GM19035 (cell line): ENCODE results near the gene MAD1L1.
"Not testable (repeated sequence)": the region's sequence is repeated elsewhere in the genome, so short reads cannot be mapped to it uniquely, and the experiment has no call there.

ENCODE experiments used
- ATAC-seq: cut with Tn5 transposase; IDR thresholded peaks from one replicate; pipeline ENCODE4 v1.9.1; 2021; ENCODE audit not compliant: unreplicated experiment

MAD1L1 gene

DNA sequence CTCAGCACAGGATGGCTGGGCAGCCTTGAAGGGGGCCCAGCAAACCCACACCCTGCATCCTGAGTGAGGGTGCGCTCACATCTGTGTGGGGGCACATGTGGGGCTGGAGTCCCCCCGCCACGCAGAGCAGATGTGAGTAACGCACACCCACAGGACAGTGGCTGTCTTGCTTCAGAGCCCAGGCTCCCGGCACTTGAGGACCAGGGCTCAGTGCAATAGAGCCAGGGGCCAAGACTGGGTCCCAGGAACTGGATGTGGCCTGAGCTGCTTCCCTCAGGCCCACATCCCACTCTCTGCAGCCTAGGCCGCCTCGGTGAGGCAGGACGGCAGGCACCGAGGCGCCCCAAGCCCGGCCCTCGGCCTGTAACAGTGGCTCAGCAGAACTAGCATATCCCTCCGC is 159.9 kb downstream of the MAD1L1 start:
- ATAC-seq: no peak

DNA sequence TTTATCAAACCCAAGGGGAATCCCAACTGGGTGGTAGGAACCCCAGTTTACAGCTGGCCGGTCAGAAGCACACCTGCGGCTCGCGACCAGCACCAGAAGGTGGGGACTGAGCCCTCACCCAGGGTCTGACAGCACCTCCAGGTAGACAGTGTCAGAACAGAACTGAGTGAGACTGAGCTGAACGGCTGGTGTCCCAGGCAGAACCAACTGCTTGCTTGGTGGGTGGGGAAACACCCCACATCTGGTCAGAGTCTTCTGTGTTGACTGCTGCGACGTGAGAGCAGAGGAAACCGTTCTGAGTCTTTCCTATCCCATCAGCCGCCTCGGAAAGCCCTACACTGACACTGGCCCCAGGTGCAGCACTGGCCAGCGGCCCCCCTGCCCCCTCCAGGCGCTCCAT is 160.7 kb downstream of the MAD1L1 start:
- ATAC-seq: peak; percentile 80

DNA sequence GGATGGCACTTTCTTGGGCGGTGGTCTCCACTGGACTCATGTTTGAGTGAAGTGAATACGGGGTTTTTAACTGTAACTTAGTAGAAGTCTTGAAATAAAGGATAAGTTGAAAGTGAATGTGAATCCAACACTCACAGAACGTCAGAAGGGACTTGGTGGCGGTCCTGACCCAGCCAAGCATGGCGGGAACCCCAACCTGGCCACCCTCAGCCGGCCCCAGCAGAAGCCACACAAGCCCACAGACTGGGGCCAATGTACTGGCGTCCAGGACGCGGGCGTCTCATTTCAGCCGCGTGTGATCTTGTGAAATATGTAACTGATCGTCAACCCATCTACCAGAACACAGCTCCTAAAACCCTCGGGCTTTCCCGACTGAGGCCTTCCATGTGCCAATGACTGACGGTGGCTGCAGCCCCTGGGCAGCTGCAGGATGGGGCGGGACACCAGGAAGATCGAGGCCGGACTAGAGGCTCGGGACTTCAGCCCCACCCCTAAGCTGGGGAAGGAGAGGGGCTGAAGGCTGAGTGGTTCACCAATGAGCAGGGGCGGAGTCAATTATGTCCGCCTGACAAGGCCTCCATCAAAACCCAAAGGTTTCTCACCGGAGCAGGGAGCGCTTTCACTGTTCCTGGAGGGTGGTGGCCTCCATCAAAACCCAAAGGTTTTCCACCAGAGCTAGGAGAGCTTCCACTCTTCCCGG is 161.5 kb downstream of the MAD1L1 start:
- no peak for ATAC-seq

DNA sequence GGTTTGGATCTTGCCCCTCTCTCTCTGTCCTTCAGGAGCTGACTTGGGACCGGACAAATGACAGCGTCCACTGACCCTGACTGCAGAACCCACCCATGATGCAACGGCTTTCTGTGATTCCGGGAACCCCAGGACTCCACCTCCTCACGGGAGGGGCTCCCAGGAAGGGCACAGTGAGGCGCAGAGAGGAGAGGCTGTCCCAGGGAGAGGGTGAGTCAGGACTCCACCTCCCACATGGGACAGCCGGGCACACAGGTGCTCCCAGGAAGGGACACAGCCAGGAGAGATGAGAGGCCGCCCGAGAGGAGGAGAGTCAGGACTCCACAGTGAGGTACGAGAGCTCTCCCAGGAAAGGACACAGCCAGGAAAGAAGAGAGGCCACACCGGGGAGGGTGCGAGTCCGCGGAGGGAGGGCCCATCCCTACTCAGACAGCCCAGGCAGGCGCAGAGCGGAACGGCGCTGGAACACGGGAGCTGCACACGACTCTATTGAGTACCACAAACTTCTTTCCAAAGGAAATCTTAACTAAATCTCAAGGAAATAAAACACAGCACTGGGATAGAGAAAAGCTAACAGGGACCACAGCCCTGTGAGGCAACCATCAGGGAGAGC is 162.5 kb downstream of the MAD1L1 start:
- ATAC-seq: no peak

DNA sequence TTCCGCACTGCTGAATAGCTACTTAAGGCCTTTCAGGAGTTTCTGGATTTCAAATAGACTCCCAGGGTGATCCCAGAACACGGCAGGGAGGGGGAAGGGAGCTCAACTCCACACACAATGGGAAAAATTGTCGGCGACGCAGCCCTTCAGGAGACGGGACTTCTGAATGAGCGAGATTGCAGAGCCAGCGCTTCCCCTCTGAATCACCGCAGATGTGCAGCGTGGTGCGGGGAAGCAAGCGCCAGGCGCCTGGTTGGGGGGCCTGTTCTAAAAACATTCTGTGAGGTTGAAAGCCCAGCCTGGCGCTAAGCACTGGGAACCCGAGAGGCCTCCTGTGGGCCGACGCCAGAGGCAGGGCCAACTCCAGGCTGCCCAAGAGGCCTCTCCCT is 163.3 kb downstream of the MAD1L1 start:
- no peak for ATAC-seq

DNA sequence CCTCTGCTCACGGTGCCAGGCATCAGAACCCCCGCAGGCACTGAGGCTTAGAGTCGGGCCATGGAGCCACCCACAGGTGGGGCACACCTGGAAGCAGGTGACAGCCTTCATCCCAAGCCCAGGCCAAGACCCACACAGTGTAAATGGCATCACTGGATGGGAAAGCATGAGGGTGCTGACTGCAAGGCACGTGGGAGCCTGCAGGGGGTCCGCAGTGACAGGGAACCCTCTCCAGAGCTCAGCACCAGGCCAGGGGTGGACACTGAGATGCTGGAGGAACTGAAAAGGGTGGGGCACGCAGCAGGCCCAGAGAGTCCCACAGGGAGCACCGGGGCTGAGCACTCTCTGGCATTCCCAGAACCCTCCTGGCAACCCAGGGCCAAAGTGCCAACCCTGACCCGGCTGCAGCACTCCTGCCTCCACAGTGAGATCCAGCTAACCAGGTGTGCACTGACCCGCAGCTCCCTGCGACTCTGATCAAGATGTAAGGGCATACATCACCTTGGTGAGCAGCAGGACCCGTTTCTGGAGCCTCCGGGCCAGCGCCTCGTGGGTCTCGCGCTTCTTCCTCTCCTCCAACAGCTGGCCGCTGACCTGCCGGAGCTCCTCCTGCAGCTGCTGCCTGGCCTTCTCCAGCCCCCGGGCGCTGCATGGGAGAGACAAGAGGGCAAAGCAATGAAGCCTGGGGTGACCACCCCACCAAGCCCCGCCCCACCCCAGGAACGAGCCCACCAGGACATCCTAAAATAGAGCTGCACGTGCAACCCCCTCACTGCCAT is 163.9 kb downstream of the MAD1L1 start:
- no peak for ATAC-seq

DNA sequence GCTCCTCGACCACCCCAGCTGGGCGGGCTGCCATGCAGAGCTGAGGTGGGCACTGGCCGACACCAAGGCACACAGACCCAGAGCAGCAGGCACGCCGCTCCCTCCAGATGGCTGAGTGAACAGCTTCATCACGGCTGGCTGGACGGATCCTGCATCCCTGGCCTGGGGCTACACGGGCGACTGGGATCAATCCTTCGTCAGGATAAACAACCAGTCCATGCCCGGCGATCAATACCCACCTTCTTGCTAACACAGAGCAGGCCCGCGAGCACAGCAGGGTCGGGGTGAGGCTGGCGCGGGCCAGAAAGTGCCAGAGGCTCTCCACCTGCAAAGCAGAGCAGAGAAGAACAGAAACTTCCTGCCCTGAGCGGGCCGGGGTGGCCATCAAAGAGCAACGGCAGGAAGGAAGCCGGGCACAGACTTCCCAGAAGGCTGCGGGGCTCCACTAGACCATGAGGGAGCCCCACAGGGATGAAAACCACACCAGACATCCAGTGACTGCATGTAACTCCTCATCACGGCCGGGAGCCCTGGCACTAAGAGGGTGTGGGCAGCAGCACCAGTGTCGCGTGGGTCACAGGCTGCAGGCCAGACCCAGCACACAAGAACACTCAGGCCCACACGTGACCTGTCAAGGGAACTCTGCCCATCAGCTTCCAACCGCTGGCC is 166.4 kb downstream of the MAD1L1 start:
- ATAC-seq: no peak

DNA sequence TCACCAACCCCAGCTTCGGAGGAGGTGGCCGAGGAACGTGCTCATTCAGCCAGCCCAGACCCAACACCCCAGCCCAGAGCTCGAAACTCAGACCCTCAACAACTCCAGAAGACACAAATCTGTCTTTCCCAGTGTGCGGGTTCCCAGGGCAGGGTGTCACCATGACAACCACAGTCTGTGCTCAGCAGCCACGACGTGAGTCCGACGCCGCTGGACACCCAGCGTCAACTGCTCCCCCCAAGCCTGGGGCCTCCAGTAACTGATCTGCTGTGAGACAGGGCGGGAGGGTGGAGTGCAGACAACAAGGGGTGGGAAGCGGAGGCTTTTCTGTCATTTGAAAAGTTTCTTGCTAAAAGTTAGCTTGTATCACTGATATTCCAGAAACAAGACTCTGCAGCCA is 167.2 kb downstream of the MAD1L1 start:
- ATAC-seq: no peak

DNA sequence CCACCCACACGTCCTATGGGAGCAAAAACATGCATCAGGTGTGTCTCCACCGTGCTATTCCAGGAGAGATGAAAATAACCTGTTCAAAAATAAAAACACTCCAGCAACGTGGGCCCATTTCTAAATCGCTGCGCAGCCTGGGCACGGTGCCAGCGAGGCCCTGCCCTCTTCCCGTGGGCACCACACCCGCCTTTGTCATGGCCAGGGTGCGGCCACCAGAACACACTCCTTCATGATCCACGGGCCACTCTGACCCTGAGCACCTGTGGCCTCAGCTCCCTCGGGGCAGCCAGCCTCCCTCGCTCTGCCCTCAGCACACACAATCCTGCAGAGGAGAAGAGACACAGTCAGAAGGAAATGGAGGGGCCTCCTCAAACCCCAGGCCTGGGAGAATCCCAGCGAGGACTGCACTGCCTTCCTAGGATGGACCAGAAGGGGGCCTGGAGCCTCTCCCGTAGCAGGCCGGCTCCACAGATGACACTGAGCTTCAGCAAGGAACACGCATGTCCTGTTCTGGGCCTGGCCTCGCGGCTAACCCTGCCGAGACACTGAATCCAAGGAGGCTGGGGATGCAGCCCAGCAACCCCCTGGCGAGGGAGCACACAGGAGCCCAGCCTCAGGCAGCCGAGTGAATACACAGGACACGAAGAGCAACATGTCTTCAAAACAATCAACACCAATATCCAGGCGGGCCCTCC is 169.0 kb downstream of the MAD1L1 start:
- no peak for ATAC-seq

DNA sequence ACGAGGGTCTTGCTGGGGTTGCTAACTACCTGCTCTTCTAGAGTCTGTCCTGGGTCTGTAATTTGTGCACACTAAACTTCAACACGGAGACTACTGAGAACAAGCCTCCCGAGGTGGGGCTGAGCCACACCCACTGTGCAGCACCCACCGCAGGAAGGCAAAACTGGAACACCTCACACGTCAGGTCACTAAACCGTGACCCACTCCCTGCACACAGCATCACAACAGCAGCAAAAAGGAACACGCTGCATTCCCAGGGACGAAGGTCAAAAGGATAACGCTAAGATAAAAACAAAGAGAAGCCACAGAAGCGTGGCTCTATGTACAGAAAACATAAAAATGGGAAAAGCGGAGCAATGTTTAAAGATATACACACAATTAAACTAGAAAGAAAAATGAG is 170.1 kb downstream of the MAD1L1 start:
- no peak for ATAC-seq

DNA sequence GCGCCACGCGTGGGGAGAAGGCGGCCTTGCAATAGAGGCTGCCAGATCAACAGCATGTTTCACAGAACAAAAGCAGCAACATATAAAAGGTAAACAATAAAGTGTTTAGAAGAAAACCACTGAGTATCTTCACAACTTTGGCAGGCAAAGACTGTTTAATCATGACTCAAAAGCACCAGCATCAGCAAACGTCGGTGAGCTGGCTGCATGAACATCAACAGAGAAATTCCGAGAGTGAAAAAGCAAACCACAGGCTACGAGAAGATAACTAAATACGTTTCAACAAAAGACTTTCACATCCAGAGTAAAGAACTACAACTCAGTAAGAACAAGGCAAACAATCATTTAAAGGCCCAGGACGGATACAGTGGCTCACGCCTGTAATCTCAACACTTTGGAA is 172.0 kb downstream of the MAD1L1 start:
- ATAC-seq: no peak

DNA sequence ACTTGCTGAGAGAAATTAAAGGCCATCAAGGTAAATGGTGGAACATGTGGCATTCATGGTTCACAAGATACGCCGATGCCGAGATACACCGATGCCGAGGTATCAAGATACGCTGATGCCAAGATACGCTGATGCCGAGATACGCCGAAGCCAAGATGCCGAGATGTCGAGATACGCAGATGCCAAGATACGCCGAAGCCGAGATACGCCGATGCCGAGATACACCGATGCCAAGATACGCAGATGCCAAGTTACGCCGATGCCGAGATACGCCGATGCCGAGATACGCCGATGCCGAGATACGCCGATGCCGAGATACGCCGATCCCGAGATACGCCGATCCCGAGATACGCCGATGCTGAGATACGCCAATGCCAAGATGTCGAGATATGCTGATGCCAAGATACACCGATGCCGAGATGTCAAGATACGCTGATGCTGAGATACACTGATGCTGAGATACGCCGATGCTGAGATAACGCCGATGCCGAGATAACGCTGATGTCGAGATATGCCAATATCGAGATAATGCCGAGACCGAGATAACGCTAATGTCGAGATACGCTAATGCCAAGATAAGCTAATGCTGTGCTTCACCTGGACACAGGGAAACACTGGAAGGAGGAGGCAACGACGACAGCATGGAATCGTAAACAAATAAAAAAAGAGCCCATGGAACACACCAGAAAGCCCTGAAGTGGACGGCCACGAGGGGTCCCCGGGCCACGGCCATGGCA is 172.6 kb downstream of the MAD1L1 start:
- ATAC-seq: no peak

DNA sequence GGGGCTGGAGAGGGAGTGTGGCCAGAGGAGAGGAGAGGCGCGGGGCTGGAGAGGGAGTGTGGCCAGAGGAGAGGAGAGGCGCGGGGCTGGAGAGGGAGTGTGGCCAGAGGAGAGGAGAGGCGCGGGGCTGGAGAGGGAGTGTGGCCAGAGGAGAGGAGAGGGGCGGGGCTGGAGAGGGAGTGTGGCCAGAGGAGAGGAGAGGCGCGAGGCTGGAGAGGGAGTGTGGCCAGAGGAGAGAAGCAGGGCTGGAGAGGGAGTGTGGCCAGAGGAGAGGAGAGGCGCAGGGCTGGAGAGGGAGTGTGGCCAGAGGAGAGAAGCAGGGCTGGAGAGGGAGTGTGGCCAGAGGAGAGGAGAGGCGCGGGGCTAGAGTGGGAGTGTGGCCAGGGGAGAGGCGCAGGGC is 174.5 kb downstream of the MAD1L1 start:
- not testable (repeated sequence) for ATAC-seq

DNA sequence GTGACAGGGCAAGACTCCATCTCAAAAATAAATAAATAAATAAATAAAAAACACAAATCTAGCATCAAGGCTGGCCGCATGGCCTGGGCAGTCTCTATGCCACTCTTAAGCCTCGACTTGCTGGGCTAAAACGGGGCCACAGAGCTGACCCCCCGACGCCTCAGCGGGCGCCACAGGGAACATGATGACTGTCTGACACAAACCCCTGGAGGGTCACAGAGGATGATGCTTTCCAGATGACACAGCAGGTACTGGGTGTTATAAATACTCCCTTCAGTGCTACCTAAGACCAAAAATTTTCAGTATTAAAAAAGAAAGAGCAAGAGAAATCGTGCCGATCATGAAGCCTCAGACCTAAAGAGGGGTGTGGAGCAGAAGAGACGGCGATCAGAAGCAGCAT is 176.8 kb downstream of the MAD1L1 start:
- ATAC-seq: no peak

DNA sequence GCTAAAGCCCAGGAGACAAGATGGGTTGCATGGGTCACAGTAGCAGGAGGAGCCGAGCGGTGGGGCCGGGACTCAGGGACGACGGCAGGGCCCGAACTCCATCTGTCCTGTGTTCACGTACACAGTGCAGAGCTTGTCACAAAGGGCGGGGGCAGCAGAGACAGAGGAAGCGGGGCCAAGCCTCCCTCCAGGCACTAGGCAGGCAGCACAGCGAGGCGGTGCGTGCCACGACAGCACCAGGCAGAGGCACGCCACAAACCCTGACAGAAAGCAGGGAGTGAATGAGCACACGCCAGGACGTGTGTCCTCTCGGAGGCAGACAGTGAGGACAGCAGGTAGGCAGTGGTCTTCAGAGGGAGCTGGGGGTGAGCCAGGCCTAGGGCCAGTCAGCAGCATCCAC is 177.8 kb downstream of the MAD1L1 start:
- no peak for ATAC-seq

DNA sequence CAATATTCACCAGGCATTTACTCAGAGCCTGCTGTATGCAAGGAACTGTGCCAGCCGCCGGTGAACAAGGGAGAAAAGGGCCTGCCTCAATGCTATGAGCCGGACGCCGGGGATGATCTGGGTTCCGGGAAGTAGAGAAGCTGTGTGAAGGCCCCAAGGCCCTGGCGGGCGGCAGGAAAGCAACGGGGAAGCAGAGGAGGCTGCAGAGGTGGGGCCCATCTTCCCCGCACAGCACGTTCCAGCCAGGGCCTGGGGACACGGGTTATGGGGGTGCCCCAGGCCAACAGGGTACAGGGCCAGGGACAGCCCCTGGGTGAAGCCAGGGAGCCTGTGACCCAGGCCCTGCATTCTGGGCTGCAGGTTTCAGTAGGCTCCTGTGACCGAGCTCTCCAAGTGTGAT is 179.3 kb downstream of the MAD1L1 start:
- no peak for ATAC-seq

DNA sequence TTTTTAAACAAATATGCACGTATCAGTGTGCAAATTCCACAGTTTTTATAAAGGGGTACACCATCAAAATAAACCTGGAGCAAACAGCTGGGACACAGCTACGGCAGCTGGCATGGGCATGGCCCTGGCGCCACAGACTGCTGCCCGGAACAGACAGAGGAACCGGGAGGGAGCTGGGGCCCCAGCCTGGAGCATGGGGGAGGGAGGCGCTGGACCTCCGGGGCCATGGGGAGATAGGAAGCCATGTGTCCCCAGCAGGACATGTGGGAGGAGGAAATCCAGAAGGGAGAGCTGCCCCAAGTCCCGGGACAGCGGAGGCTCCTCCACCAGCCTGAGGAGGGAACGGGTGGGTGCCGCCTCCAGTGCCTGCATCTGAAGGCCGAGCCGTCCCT is 180.1 kb downstream of the MAD1L1 start:
- ATAC-seq: no peak

DNA sequence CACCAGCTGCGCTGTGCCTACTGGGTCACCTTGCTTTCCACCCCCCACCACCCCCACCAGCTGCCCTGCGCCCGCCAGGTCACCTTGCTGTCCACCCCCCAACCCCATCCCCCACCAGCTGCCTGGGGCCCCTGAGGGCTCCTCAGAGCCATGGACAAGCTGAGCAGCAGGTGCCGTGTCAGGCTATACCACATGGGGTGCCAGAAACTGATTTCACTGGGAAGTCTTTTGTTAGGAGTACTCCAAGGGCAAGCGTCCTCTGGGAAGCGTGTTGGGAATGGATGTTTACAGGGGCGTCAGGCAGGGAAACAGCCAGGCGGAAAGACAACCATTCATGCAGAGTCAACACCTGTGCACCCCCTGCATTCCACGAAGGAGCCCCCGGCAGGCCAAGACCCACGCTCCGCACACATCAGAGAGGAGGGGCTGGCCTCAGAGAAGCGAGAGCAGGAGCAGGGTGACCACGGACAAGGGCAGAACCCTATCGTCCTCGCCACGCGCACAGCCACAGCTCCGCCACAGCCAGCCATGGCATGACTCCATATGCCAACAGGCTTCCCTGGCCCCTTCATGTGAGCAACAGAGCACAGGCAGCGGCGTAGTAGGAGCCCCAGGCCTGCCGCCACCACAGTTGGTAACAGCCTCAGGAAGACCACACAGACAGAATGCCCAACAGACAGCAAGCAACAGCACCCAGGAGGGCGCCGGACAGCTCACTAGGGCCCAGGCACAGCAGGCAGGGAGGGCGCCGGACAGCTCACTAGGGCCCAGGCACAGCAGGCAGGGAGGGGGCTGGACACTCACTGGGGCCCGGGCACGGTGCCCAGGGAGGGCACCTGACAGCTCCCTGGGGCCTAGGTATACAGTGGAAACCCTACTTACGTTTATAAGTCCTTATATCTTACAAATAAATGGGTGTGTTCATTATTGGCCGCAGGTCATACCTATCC is 180.8 kb downstream of the MAD1L1 start:
- no peak for ATAC-seq

DNA sequence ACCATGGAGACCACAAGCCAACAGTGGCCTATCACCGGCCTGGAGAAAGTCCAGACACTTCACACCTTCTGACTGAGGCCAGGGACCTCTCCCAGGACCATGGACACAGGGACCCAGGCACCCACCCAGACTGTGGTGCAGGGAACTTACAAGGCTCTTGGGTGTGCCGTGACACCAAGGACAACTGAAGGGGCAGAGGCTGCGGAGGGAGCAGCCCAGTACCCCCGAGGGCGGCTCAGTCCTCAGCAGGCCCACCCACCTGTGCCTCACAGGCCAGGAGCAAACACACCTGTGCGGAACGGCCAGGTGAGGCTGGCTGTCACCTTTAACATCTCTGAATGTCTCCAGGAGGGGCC is 182.3 kb downstream of the MAD1L1 start:
- no peak for ATAC-seq
